ENCODE results near the gene MTHFR.
"Not testable (repeated sequence)": the region's sequence is repeated elsewhere in the genome, so short reads cannot be mapped to it uniquely, and the experiment has no call there.

MTHFR gene

GRCh38 chr1:11825131-11825530 lies 19.4 kb upstream of the MTHFR start:
- Histone ChIP-seq H3K9ac (ENCODE audit: low read length) (no peak overlapping the region), H3K27me3 (ENCODE audit: control insufficient read depth in 1 of 2, insufficient read depth in 2 of 2, low read length in 2 of 2) (no peaks in the 10 kb centered on the region), H3K4me1 (ENCODE audit: insufficient read depth, low read length) (no peaks in the 10 kb centered on the region), H3K4me3 (ENCODE audit: low read depth in 1 of 2, low read length in 2 of 2) (no peak overlapping the region), H3K36me3 (ENCODE audit: insufficient read depth, low read length) (peaks cover 79% of the 10 kb centered on the region), H3K9me3 (ENCODE audit: low read length) (no peaks in the 10 kb centered on the region), H3K27ac (ENCODE audit: low read depth, low read length) (no peak overlapping the region)

- H3K4me3 ChIP-seq (ENCODE audit: low read depth in 1 of 2, low read length in 2 of 2) = no peak overlapping the region
- no peak overlapping the region for H3K27ac ChIP-seq (ENCODE audit: low read depth, low read length)
- H3K36me3 ChIP-seq (ENCODE audit: insufficient read depth, low read length) = peaks cover 79% of the 10 kb centered on the region
Measured at GRCh38 chr1:11823366-11824137, 17.8 kb upstream of the MTHFR start.

GRCh38 chr1:11822091-11822490 lies 16.3 kb upstream of the MTHFR start:
- Histone ChIP-seq H3K36me3 (ENCODE audit: insufficient read depth, low read length) (peaks cover 76% of the 10 kb centered on the region), H3K4me3 (ENCODE audit: low read depth in 1 of 2, low read length in 2 of 2) (no peak overlapping the region)

More at GRCh38 chr1:11823366-11824137, 17.8 kb upstream of the MTHFR start:
- Histone ChIP-seq H3K4me1 (ENCODE audit: insufficient read depth, low read length) (no peaks in the 10 kb centered on the region), H3K9ac (ENCODE audit: low read length) (no peak overlapping the region), H3K27me3 (ENCODE audit: control insufficient read depth in 1 of 2, insufficient read depth in 2 of 2, low read length in 2 of 2) (no peaks in the 10 kb centered on the region), H3K9me3 (ENCODE audit: low read length) (no peaks in the 10 kb centered on the region)

GRCh38 chr1:11817192-11817591 lies 11.4 kb upstream of the MTHFR start:
- H3K9me3 ChIP-seq (ENCODE audit: low read length) = no peaks in the 10 kb centered on the region
- H3K27ac ChIP-seq (ENCODE audit: low read depth, low read length) = no peak overlapping the region
- no peaks in the 10 kb centered on the region for H3K27me3 ChIP-seq (ENCODE audit: control insufficient read depth in 1 of 2, insufficient read depth in 2 of 2, low read length in 2 of 2)
- H3K36me3 ChIP-seq (ENCODE audit: insufficient read depth, low read length) = peaks cover 59% of the 10 kb centered on the region
- H3K4me1 ChIP-seq (ENCODE audit: insufficient read depth, low read length) = no peaks in the 10 kb centered on the region
- no peak overlapping the region for H3K9ac ChIP-seq (ENCODE audit: low read length)
- H3K4me3 ChIP-seq (ENCODE audit: low read depth in 1 of 2, low read length in 2 of 2) = no peak overlapping the region

More at GRCh38 chr1:11822091-11822490, 16.3 kb upstream of the MTHFR start:
- Histone ChIP-seq H3K9me3 (ENCODE audit: low read length) (no peaks in the 10 kb centered on the region), H3K27me3 (ENCODE audit: control insufficient read depth in 1 of 2, insufficient read depth in 2 of 2, low read length in 2 of 2) (no peaks in the 10 kb centered on the region), H3K4me1 (ENCODE audit: insufficient read depth, low read length) (no peaks in the 10 kb centered on the region), H3K27ac (ENCODE audit: low read depth, low read length) (no peak overlapping the region), H3K9ac (ENCODE audit: low read length) (no peak overlapping the region)

GRCh38 chr1:11813021-11813420 lies 7.3 kb upstream of the MTHFR start:
- H3K36me3 ChIP-seq (ENCODE audit: insufficient read depth, low read length) = peaks cover 47% of the 10 kb centered on the region
- no peak overlapping the region for H3K27ac ChIP-seq (ENCODE audit: low read depth, low read length)
- no peaks in the 10 kb centered on the region for H3K27me3 ChIP-seq (ENCODE audit: control insufficient read depth in 1 of 2, insufficient read depth in 2 of 2, low read length in 2 of 2)
- no peak overlapping the region for H3K4me3 ChIP-seq (ENCODE audit: low read depth in 1 of 2, low read length in 2 of 2)
- H3K9me3 ChIP-seq (ENCODE audit: low read length) = no peaks in the 10 kb centered on the region
- H3K4me1 ChIP-seq (ENCODE audit: insufficient read depth, low read length) = no peaks in the 10 kb centered on the region
- H3K9ac ChIP-seq (ENCODE audit: low read length) = no peak overlapping the region

GRCh38 chr1:11807133-11807532 lies 1.4 kb upstream of the MTHFR start:
- H3K4me1 ChIP-seq (ENCODE audit: insufficient read depth, low read length) = peaks cover 35% of the 10 kb centered on the region
- H3K9ac ChIP-seq (ENCODE audit: low read length) = peak overlapping the region; percentile 72
- H3K9me3 ChIP-seq (ENCODE audit: low read length) = no peaks in the 10 kb centered on the region
- peaks cover 12% of the 10 kb centered on the region for H3K36me3 ChIP-seq (ENCODE audit: insufficient read depth, low read length)
- H3K4me3 ChIP-seq (ENCODE audit: low read depth in 1 of 2, low read length in 2 of 2) = peak overlapping the region in 1 of 2 donors; percentile 98
- H3K27ac ChIP-seq (ENCODE audit: low read depth, low read length) = peak overlapping the region; percentile 83
- H3K27me3 ChIP-seq (ENCODE audit: control insufficient read depth in 1 of 2, insufficient read depth in 2 of 2, low read length in 2 of 2) = no peaks in the 10 kb centered on the region

- Histone ChIP-seq H3K9ac (ENCODE audit: low read length) (peak overlapping the region; percentile 72), H3K27me3 (ENCODE audit: control insufficient read depth in 1 of 2, insufficient read depth in 2 of 2, low read length in 2 of 2) (no peaks in the 10 kb centered on the region), H3K27ac (ENCODE audit: low read depth, low read length) (peak overlapping the region; percentile 83), H3K36me3 (ENCODE audit: insufficient read depth, low read length) (peaks cover 6% of the 10 kb centered on the region), H3K4me3 (ENCODE audit: low read depth in 1 of 2, low read length in 2 of 2) (peak overlapping the region; percentile 97 to 98), H3K9me3 (ENCODE audit: low read length) (no peaks in the 10 kb centered on the region), H3K4me1 (ENCODE audit: insufficient read depth, low read length) (peaks cover 41% of the 10 kb centered on the region)
Measured at GRCh38 chr1:11806307-11806936, 658 bp upstream of the MTHFR start.

GRCh38 chr1:11804666-11805421 lies 920 bp downstream of the MTHFR start:
- H3K9ac ChIP-seq (ENCODE audit: low read length) = peak overlapping the region; percentile 95
- H3K9me3 ChIP-seq (ENCODE audit: low read length) = no peaks in the 10 kb centered on the region
- peak overlapping the region; percentile 97 to 98 for H3K4me3 ChIP-seq (ENCODE audit: low read depth in 1 of 2, low read length in 2 of 2)
- peak overlapping the region; percentile 93 for H3K27ac ChIP-seq (ENCODE audit: low read depth, low read length)
- peaks cover 22% of the 10 kb centered on the region for H3K36me3 ChIP-seq (ENCODE audit: insufficient read depth, low read length)
- peaks cover 41% of the 10 kb centered on the region for H3K4me1 ChIP-seq (ENCODE audit: insufficient read depth, low read length)
- H3K27me3 ChIP-seq (ENCODE audit: control insufficient read depth in 1 of 2, insufficient read depth in 2 of 2, low read length in 2 of 2) = no peaks in the 10 kb centered on the region

- peak overlapping the region; percentile 95 for H3K9ac ChIP-seq (ENCODE audit: low read length)
- peaks cover 41% of the 10 kb centered on the region for H3K4me1 ChIP-seq (ENCODE audit: insufficient read depth, low read length)
- peak overlapping the region; percentile 72 to 98 for H3K4me3 ChIP-seq (ENCODE audit: low read depth in 1 of 2, low read length in 2 of 2)
Measured at GRCh38 chr1:11803924-11804665, 1.7 kb downstream of the MTHFR start.

GRCh38 chr1:11802973-11803885 lies 2.5 kb downstream of the MTHFR start:
- no peaks in the 10 kb centered on the region for H3K27me3 ChIP-seq (ENCODE audit: control insufficient read depth in 1 of 2, insufficient read depth in 2 of 2, low read length in 2 of 2)
- H3K4me1 ChIP-seq (ENCODE audit: insufficient read depth, low read length) = peaks cover 41% of the 10 kb centered on the region
- peak overlapping the region; percentile 60 to 72 for H3K4me3 ChIP-seq (ENCODE audit: low read depth in 1 of 2, low read length in 2 of 2)
- H3K9ac ChIP-seq (ENCODE audit: low read length) = peak overlapping the region; percentile 34
- peak overlapping the region; percentile 93 for H3K27ac ChIP-seq (ENCODE audit: low read depth, low read length)
- peaks cover 26% of the 10 kb centered on the region for H3K36me3 ChIP-seq (ENCODE audit: insufficient read depth, low read length)
- H3K9me3 ChIP-seq (ENCODE audit: low read length) = no peaks in the 10 kb centered on the region

More at GRCh38 chr1:11803924-11804665, 1.7 kb downstream of the MTHFR start:
- Histone ChIP-seq H3K36me3 (ENCODE audit: insufficient read depth, low read length) (peaks cover 21% of the 10 kb centered on the region), H3K27ac (ENCODE audit: low read depth, low read length) (peak overlapping the region; percentile 93)
- H3K27me3 ChIP-seq (ENCODE audit: control insufficient read depth in 1 of 2, insufficient read depth in 2 of 2, low read length in 2 of 2); H3K9me3 ChIP-seq (ENCODE audit: low read length): not testable (repeated sequence)
